HEK293T (cell line): ENCODE results near the gene SH2D2A.

ENCODE experiments used
- FOXM1 ChIP-seq: fragments of 450-650 bp; IDR thresholded peaks from 2 replicates; pipeline ENCODE4 v1.6.1; 2017; ENCODE audit warnings: mild to moderate bottlenecking, borderline replicate concordance
- L3MBTL2 ChIP-seq: fragments of 450-650 bp; conservative IDR thresholded peaks from 2 replicates; pipeline ENCODE4 v1.6.1; 2016; ENCODE audit warnings: mild to moderate bottlenecking
- LEF1 ChIP-seq: fragments of 450-650 bp; IDR thresholded peaks from 2 replicates; pipeline ENCODE4 v1.6.1; 2017; ENCODE audit warnings: mild to moderate bottlenecking, borderline replicate concordance
- SUZ12 ChIP-seq: fragments of 450-650 bp; IDR thresholded peaks from 2 replicates; pipeline ENCODE4 v1.6.1; 2016; ENCODE audit warnings: mild to moderate bottlenecking

DNA sequence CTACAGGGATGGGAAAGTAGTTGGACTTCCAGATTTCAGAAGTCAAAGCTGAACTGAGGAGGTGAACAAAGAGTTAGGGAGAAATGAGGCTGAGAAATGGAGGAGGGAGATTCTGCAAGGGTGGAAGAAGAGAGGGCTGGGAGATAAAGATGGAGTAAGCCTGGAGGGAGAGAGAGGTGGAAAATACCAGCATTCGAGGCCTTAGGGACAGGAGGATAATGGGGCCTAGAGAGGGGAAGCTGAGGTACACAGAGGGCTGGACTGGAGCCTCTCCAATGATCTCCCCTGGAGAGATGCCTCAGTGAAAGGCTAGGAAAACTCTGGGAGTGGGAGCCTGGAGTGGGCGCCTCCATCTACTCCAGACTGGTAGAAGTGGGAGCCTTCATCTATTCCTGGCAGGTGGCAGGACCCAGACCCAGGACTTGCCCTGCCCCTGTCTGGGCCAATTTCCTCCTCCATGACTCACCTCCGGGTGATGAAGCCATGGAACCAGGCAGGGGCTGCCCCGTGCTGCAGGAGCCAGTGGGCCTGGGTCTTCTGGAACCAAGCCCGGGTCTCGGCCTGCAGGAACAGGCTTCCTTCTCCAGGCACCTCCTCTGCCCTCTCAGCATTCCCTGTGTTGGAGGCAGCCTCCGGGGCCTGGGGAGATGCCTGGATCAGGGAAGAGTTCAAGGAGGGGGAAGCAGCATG is 1.9 kb downstream of the SH2D2A start:
- TF ChIP-seq FOXM1 (no peak), SUZ12 (no peak), L3MBTL2 (no peak), LEF1 (no peak)
